NCI-H748 (cell line): Measurements from ENCODE around the gene DOP1B.
A peak's percentile ranks its signal among the peaks of the same experiment; 100 is the strongest.
"Not testable (repeated sequence)": the region's sequence is repeated elsewhere in the genome, so short reads cannot be mapped to it uniquely, and the experiment has no call there.

Experiments
- DNase-seq: peaks from one replicate; lab custom pipeline; 2025; ENCODE audit not compliant: unreplicated experiment; lab: John Stamatoyannopoulos, UW

The DOP1B gene

GRCh38 chr21:36156815-36157670, at the start of gene DOP1B:
Gene DOP1B (plus strand): TSS chr21:36156824. CDS start chr21:36164734, 7,910 bp downstream.
- peak; percentile 71 for DNase-seq

GRCh38 chr21:36109868-36110267, 46.8 kb upstream of the DOP1B start:
- no peak for DNase-seq

- no peak for DNase-seq
Observed at GRCh38 chr21:36111238-36111637, 45.4 kb upstream of the DOP1B start.

GRCh38 chr21:36113647-36114428, 42.8 kb upstream of the DOP1B start:
- DNase-seq, result no peak

- DNase-seq, result no peak
Observed at GRCh38 chr21:36115138-36115730, 41.4 kb upstream of the DOP1B start.

GRCh38 chr21:36117286-36117741, 39.3 kb upstream of the DOP1B start:
- no peak for DNase-seq

GRCh38 chr21:36120304-36120888, 36.2 kb upstream of the DOP1B start:
- no peak for DNase-seq

- DNase-seq, result no peak
Observed at GRCh38 chr21:36122977-36123376, 33.6 kb upstream of the DOP1B start.

GRCh38 chr21:36124395-36124794, 32.2 kb upstream of the DOP1B start:
- no peak for DNase-seq

- peak; percentile 42 for DNase-seq
Observed at GRCh38 chr21:36125512-36126207, 31.0 kb upstream of the DOP1B start.

- DNase-seq, result no peak
Observed at GRCh38 chr21:36126208-36126565, 30.4 kb upstream of the DOP1B start.

- no peak for DNase-seq
Observed at GRCh38 chr21:36126621-36127110, 30.0 kb upstream of the DOP1B start.

GRCh38 chr21:36127250-36127904, 29.2 kb upstream of the DOP1B start:
- no peak for DNase-seq

- DNase-seq, result no peak
Observed at GRCh38 chr21:36127977-36128376, 28.6 kb upstream of the DOP1B start.

GRCh38 chr21:36129219-36129618, 27.4 kb upstream of the DOP1B start:
- no peak for DNase-seq

- DNase-seq, result not testable (repeated sequence)
Observed at GRCh38 chr21:36130414-36130762, 26.2 kb upstream of the DOP1B start.

GRCh38 chr21:36130839-36131238, 25.8 kb upstream of the DOP1B start:
- not testable (repeated sequence) for DNase-seq

- DNase-seq, result no peak
Observed at GRCh38 chr21:36132696-36133095, 23.9 kb upstream of the DOP1B start.

GRCh38 chr21:36134803-36135390, 21.7 kb upstream of the DOP1B start, which contains the start of gene CBR3:
Gene CBR3 (plus strand): TSS chr21:36135079. CDS start chr21:36135193, 114 bp downstream.
- DNase-seq, result peak; percentile 50
